Inferior parietal cortex (tissue), 1 donor: Measurements from ENCODE around the gene UBAC2.

Source experiments
- DNase-seq: peaks from one replicate; pipeline ENCODE4 v3.0.0-alpha.2; 2016; ENCODE audit errors: extremely low spot score

Gene UBAC2

GRCh38 chr13:99339230-99339721, 138.6 kb downstream of the UBAC2 start:
- DNase-seq: no peak

- DNase-seq: no peak
These were observed 139.2 kb downstream of the UBAC2 start for GRCh38 chr13:99339736-99340397.

- no peak for DNase-seq
These were observed 140.0 kb downstream of the UBAC2 start for GRCh38 chr13:99340638-99341037.

GRCh38 chr13:99341969-99342722, 141.5 kb downstream of the UBAC2 start:
- no peak for DNase-seq

GRCh38 chr13:99342723-99343315, 142.2 kb downstream of the UBAC2 start:
- no peak for DNase-seq

- no peak for DNase-seq
These were observed 144.1 kb downstream of the UBAC2 start for GRCh38 chr13:99344610-99345208.

- DNase-seq: no peak
These were observed 144.7 kb downstream of the UBAC2 start for GRCh38 chr13:99345345-99345744.

- DNase-seq: no peak
These were observed 145.8 kb downstream of the UBAC2 start for GRCh38 chr13:99346335-99347042.

GRCh38 chr13:99347335-99347878, 146.8 kb downstream of the UBAC2 start:
- DNase-seq: no peak

GRCh38 chr13:99347911-99348451, 147.3 kb downstream of the UBAC2 start:
- DNase-seq: peak; percentile 54

GRCh38 chr13:99350191-99350590, 149.5 kb downstream of the UBAC2 start:
- no peak for DNase-seq

GRCh38 chr13:99351772-99352171, 151.1 kb downstream of the UBAC2 start:
- DNase-seq: no peak

GRCh38 chr13:99352351-99353245, 151.9 kb downstream of the UBAC2 start:
- DNase-seq: no peak

- no peak for DNase-seq
These were observed 152.6 kb downstream of the UBAC2 start for GRCh38 chr13:99353246-99353600.

- no peak for DNase-seq
These were observed 153.2 kb downstream of the UBAC2 start for GRCh38 chr13:99353836-99354235.

GRCh38 chr13:99354371-99354951, 153.8 kb downstream of the UBAC2 start:
- DNase-seq: no peak

GRCh38 chr13:99355267-99356011, 154.8 kb downstream of the UBAC2 start:
- no peak for DNase-seq

GRCh38 chr13:99356012-99356261, 155.3 kb downstream of the UBAC2 start:
- DNase-seq: no peak
